HepG2 (cell line): ENCODE measurements around the gene NYAP1. TPM values are rescaled to one million over a fixed set of nuclear protein-coding genes. Genes with fewer than 3 reads are reported as not detected.
"Not testable (repeated sequence)": the region's sequence is repeated elsewhere in the genome, so short reads cannot be mapped to it uniquely, and the experiment has no call there.

Source experiments
- ATAC-seq: fragments of 200-7000 bp; cut with Tn5 transposase; 3 replicates; pipeline ENCODE4 v1.9.1; 2020; ENCODE audit warnings: mild to moderate bottlenecking, moderate library complexity
- BruUV-seq: library from RNA; stranded (reverse); fragments of 400-500 nt; replicated peaks from 2 replicates; lab custom pipeline; 2021; lab: Mats Ljungman, UMichigan
- CTCF ChIA-PET: fragments of 300-600 bp; formaldehyde crosslinking; extraction: SDS; loops from one replicate; lab custom pipeline; 2021; ENCODE audit warnings: low total read pairs, inconsistent platforms, low intra/inter-chr PET ratio; lab: Yijun Ruan, JAX
- POLR2A ChIA-PET: fragments of 350-600 bp; sonication (Branson Sonifier 250); formaldehyde crosslinking; loops from one replicate; lab custom pipeline; 2020; ENCODE audit warnings: antibody characterized with exemption, inconsistent platforms; lab: Yijun Ruan, JAX
- DNase-seq: peaks from one replicate; pipeline ENCODE4 v3.0.0-alpha.2; 2015; ENCODE audit warnings: low spot score
- FAIRE-seq: peaks from 3 replicates; lab custom pipeline; 2011; peaks lifted over from hg19 to GRCh38; lab: Jason Lieb, UNC
- H2AFZ ChIP-seq: one replicate; pipeline ENCODE4 v1.6.1; 2011; ENCODE audit warnings: low read length, inconsistent platforms
- H3K27ac ChIP-seq: fragments of 300-600 bp; 3 replicates; pipeline ENCODE4 v1.8.0; 2011; ENCODE audit warnings: mixed run types, mild to moderate bottlenecking, mixed read lengths, low read length, inconsistent platforms; ENCODE audit not compliant: insufficient read depth; ENCODE audit errors: extremely low read length
- H3K27me3 ChIP-seq, 2 experiments: fragments of 200-600 bp in 1 of 2; 2 replicates in 1 of 2; 3 replicates in 1 of 2; pipeline versions ENCODE4 v1.6.0 to v1.8.0; 2011; ENCODE audit warnings: low read length in 2 of 2, mild to moderate bottlenecking in 2 of 2, moderate library complexity in 2 of 2, inconsistent platforms in 1 of 2; ENCODE audit not compliant: insufficient read depth in 2 of 2, control insufficient read depth in 1 of 2
- H3K36me3 ChIP-seq, 2 experiments: fragments of 200-600 bp in 1 of 2; replicated peaks in 1 of 2; 2 replicates in 1 of 2; 3 replicates in 1 of 2; pipeline versions ENCODE4 v1.5.1 to v1.8.0; 2011; ENCODE audit warnings: low read length in 2 of 2, inconsistent platforms in 1 of 2; ENCODE audit not compliant: insufficient read depth in 2 of 2, control insufficient read depth in 1 of 2
- H3K4me1 ChIP-seq: 2 replicates; pipeline ENCODE4 v1.5.1; 2012; ENCODE audit warnings: low read length, inconsistent platforms; ENCODE audit not compliant: insufficient read depth
- H3K4me2 ChIP-seq: 2 replicates; pipeline ENCODE4 v1.6.0; 2011; ENCODE audit warnings: low read depth, low read length, inconsistent platforms
- H3K4me3 ChIP-seq, 3 experiments: fragments of 200-600 bp in 1 of 3; sonication (generic), shearing (Covaris generic) in 1 of 3; replicated peaks in 1 of 3; 2 replicates each; pipeline ENCODE4 v1.5.1; 2011 to 2016; ENCODE audit warnings: low read length in 3 of 3, inconsistent platforms in 2 of 3, low read depth in 2 of 3, mild to moderate bottlenecking in 2 of 3, control low read depth in 1 of 3, mixed read lengths in 1 of 3; ENCODE audit not compliant: insufficient read depth in 1 of 3
- H3K79me2 ChIP-seq: one replicate; pipeline ENCODE4 v1.6.1; 2011; ENCODE audit warnings: low read length, inconsistent platforms; ENCODE audit not compliant: insufficient read depth
- H3K9ac ChIP-seq: 2 replicates; pipeline ENCODE4 v1.6.0; 2011; ENCODE audit warnings: mild to moderate bottlenecking, low read depth, low read length, inconsistent platforms; ENCODE audit not compliant: insufficient read depth
- H3K9me3 ChIP-seq: 2 replicates; pipeline ENCODE4 v1.5.1; 2012; ENCODE audit warnings: mild to moderate bottlenecking, low read length
- H4K20me1 ChIP-seq: 2 replicates; pipeline ENCODE4 v1.6.0; 2011; ENCODE audit warnings: inconsistent platforms, mild to moderate bottlenecking, low read length, moderate library complexity; ENCODE audit not compliant: insufficient read depth
- GTF3A ChIP-seq: sonication (generic); formaldehyde crosslinking; conservative IDR thresholded peaks from 2 replicates; pipeline ENCODE4 v1.4.0; 2020; ENCODE audit warnings: mild to moderate bottlenecking, missing genetic modification reagents
- JDP2 ChIP-seq: sonication (generic); formaldehyde crosslinking; IDR thresholded peaks from 2 replicates; pipeline ENCODE4 v1.8.1; 2022; ENCODE audit warnings: missing genetic modification reagents, borderline replicate concordance
- WGBS: methylation state at CpG from one replicate; pipeline ENCODE4 v1.1.6; 2017; ENCODE audit warnings: low lambda C conversion rate; 5-methylcytosine and 5-hydroxymethylcytosine counted together
- in situ Hi-C: cut with HindIII; loops from 2 replicates; pipeline ENCODE4 v1.10.0; 2017; ENCODE audit warnings: low pct_unique_long_range_greater_than_20kb; ENCODE audit not compliant: extremely low pct_ligation_motif_present
- intact Hi-C: fragments of 100-400 bp; cut with micrococcal nuclease; formaldehyde crosslinking; loops from one replicate; pipeline ENCODE4 v1.10.0; 2022; ENCODE audit not compliant: unreplicated experiment
- polyA plus RNA-seq, 8 experiments: library from polyadenylated mRNA; depleted of rRNA in 3 of 8; stranded (reverse) in 7 of 8; unstranded in 1 of 8; fragments of >200 nt; fragmentation: Illumina TruSeq in 4 of 8; extraction: Trizol in 4 of 8; gene quantifications; 2 replicates each; pipeline versions ENCODE4 v1.2.1 to v1.2.3, GENCODE V29; 2011 to 2016; ENCODE audit warnings: low read depth in 4 of 8, missing spikeins in 1 of 8, mixed read lengths in 1 of 8; ENCODE audit not compliant: insufficient read depth in 1 of 8
- total RNA-seq, 5 experiments: library from RNA; depleted of rRNA; stranded (reverse); fragments of >200 nt; fragmentation: Illumina TruSeq; extraction: Trizol; gene quantifications; 2 replicates each; pipeline ENCODE4 v1.2.3, GENCODE V29; 2016; ENCODE audit warnings: low read depth in 1 of 5
- TF ChIP-seq, protein P1 (sequence below): sonication (generic); formaldehyde crosslinking; IDR thresholded peaks from 2 replicates; pipeline ENCODE4 v1.4.0; 2020; ENCODE audit warnings: missing genetic modification reagents, borderline replicate concordance

NYAP1 gene
- total and polyA plus RNA-seq, 2 of the 13 experiments (the other 11 are each of a cell fraction or from before 2014, with no cell fraction given) = 0.15 to 0.46 TPM

DNA sequence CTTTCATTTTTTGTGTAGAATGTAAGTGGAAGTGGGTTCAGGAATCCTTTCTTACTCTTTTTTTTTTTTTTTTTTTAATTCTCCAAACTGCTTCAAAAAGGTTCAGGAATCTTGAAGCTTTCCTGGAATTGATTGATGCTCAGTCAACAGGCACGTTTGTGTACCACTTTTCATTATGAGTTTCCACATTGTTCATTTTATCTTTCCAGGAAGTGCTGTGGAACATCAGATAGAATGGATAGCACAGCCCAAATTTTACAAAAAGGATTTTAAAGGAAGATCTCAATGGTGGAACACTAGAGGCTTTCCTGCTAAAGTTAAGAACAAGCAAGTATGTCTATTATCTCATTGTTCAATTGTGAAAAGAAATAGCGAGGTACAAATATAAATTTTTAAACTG is 45.6 kb upstream of the NYAP1 start (continued):
- TF ChIP-seq JDP2 (no peak), GTF3A (CRISPR knock-in tag) (no peak)
- TF ChIP-seq, protein P1, sequence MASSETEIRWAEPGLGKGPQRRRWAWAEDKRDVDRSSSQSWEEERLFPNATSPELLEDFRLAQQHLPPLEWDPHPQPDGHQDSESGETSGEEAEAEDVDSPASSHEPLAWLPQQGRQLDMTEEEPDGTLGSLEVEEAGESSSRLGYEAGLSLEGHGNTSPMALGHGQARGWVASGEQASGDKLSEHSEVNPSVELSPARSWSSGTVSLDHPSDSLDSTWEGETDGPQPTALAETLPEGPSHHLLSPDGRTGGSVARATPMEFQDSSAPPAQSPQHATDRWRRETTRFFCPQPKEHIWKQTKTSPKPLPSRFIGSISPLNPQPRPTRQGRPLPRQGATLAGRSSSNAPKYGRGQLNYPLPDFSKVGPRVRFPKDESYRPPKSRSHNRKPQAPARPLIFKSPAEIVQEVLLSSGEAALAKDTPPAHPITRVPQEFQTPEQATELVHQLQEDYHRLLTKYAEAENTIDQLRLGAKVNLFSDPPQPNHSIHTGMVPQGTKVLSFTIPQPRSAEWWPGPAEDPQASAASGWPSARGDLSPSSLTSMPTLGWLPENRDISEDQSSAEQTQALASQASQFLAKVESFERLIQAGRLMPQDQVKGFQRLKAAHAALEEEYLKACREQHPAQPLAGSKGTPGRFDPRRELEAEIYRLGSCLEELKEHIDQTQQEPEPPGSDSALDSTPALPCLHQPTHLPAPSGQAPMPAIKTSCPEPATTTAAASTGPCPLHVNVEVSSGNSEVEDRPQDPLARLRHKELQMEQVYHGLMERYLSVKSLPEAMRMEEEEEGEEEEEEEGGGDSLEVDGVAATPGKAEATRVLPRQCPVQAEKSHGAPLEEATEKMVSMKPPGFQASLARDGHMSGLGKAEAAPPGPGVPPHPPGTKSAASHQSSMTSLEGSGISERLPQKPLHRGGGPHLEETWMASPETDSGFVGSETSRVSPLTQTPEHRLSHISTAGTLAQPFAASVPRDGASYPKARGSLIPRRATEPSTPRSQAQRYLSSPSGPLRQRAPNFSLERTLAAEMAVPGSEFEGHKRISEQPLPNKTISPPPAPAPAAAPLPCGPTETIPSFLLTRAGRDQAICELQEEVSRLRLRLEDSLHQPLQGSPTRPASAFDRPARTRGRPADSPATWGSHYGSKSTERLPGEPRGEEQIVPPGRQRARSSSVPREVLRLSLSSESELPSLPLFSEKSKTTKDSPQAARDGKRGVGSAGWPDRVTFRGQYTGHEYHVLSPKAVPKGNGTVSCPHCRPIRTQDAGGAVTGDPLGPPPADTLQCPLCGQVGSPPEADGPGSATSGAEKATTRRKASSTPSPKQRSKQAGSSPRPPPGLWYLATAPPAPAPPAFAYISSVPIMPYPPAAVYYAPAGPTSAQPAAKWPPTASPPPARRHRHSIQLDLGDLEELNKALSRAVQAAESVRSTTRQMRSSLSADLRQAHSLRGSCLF = no peak
- TF ChIP-seq, all 625 proteins: peak for 0

DNA sequence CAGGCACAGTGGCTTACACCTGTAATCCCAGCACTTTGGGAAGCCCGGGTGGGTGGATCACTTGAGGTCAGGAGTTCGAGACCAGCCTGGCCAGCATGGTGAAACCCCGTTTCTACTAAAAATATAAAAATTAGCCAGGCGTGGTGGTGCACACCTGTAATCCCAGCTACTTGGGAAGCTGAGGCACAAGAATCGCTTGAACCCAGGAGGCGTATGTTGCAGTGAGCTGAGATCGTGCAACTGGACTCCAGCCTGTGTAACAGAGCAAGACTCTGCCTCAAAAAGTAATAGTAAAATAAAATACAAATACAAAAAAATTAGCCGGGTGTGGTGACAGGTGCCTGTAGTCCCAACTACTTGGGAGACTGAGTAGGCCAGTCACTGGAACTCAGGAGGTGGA is 45.0 kb upstream of the NYAP1 start:
- POLR2A ChIA-PET = interaction anchor here (0.7 to 6.0 kb wide), 3 partner anchors 7 to 12 kb away, joined by 4 to 42 read pairs (median 6); partner anchors contain the start of genes MEPCE and ZCWPW1
- DNase-seq, FAIRE-seq, H2AFZ ChIP-seq, H4K20me1 ChIP-seq, H3K27me3 ChIP-seq, H3K4me2 ChIP-seq, H3K9ac ChIP-seq, ATAC-seq, H3K27ac ChIP-seq, CTCF ChIA-PET, H3K9me3 ChIP-seq, BruUV-seq, H3K4me3 ChIP-seq, H3K36me3 ChIP-seq, in situ Hi-C loops, intact Hi-C loops: not testable (repeated sequence)
- WGBS = 95% methylated on average over 8 of the region's 8 CpGs
- Histone ChIP-seq H3K79me2 (peaks cover 14% of the 10 kb centered on the region), H3K4me1 (peaks cover 51% of the 10 kb centered on the region)
